WTC11 (cell line): ENCODE results near the gene MAP4K3.

Source experiments
- AR ChIP-seq: fragments of 250-450 bp; sonication (Bioruptor Pico); IDR thresholded peaks from 2 replicates; pipeline ENCODE4 v1.9.0; 2021; ENCODE audit warnings: mild to moderate bottlenecking
- CTCF ChIP-seq: fragments of 200-600 bp; IDR thresholded peaks from 2 replicates; pipeline ENCODE4 v1.8.0; 2022; ENCODE audit warnings: antibody characterized with exemption
- ESRRA ChIP-seq: sonication (generic); formaldehyde crosslinking; IDR thresholded peaks from 2 replicates; pipeline ENCODE4 v1.8.1; 2022; ENCODE audit warnings: mild to moderate bottlenecking, missing genetic modification reagents, borderline replicate concordance
- HMGXB4 ChIP-seq: sonication (generic); formaldehyde crosslinking; IDR thresholded peaks from 2 replicates; pipeline ENCODE4 v1.8.1; 2023; ENCODE audit warnings: mild to moderate bottlenecking, moderate library complexity, missing genetic modification reagents
- KAT7 ChIP-seq: sonication (generic); formaldehyde crosslinking; IDR thresholded peaks from 2 replicates; pipeline ENCODE4 v1.8.1; 2023; ENCODE audit warnings: missing genetic modification reagents, mild to moderate bottlenecking, borderline replicate concordance
- NR2C2 ChIP-seq: sonication (generic); formaldehyde crosslinking; IDR thresholded peaks from 2 replicates; pipeline ENCODE4 v1.8.0; 2022; ENCODE audit warnings: mild to moderate bottlenecking, missing genetic modification reagents
- NR3C1 ChIP-seq: sonication (generic); formaldehyde crosslinking; conservative IDR thresholded peaks from 2 replicates; pipeline ENCODE4 v1.8.1; 2023; ENCODE audit warnings: low read depth, mild to moderate bottlenecking, missing genetic modification reagents
- TP53 ChIP-seq: sonication (generic); formaldehyde crosslinking; IDR thresholded peaks from 2 replicates; pipeline ENCODE4 v1.8.1; 2023; ENCODE audit warnings: mild to moderate bottlenecking, missing genetic modification reagents
- USF1 ChIP-seq: sonication (generic); formaldehyde crosslinking; IDR thresholded peaks from 2 replicates; pipeline ENCODE4 v1.8.0; 2022; ENCODE audit warnings: mild to moderate bottlenecking, missing genetic modification reagents
- USF2 ChIP-seq: sonication (generic); formaldehyde crosslinking; IDR thresholded peaks from 2 replicates; pipeline ENCODE4 v1.8.1; 2023; ENCODE audit warnings: mild to moderate bottlenecking, missing genetic modification reagents, moderate library complexity

GRCh38 chr2:39304200-39304599 is 132.9 kb downstream of the MAP4K3 start:
- TF ChIP-seq CTCF, result no peak
- no peak for TF ChIP-seq USF2 (CRISPR knock-in tag)
- no peak for TF ChIP-seq USF1 (CRISPR knock-in tag)
- TF ChIP-seq ESRRA (CRISPR knock-in tag), result no peak
- TF ChIP-seq HMGXB4 (CRISPR knock-in tag), result no peak
- TF ChIP-seq NR3C1 (CRISPR knock-in tag), result no peak
- no peak for TF ChIP-seq KAT7 (CRISPR knock-in tag)
- TF ChIP-seq NR2C2 (CRISPR knock-in tag), result no peak
- TF ChIP-seq AR (CRISPR knock-in tag), result no peak
- TF ChIP-seq TP53 (CRISPR knock-in tag), result no peak
